HepG2 (cell line): Measurements from ENCODE around the gene NAA38. TPM values are rescaled to one million over a fixed set of nuclear protein-coding genes. Genes with fewer than 3 reads are reported as not detected.

ENCODE experiments used
- CBX5 ChIP-seq: sonication (generic); formaldehyde crosslinking; IDR thresholded peaks from 2 replicates; pipeline ENCODE4 v1.4.0; 2020; ENCODE audit warnings: missing genetic modification reagents, borderline replicate concordance
- HMG20B ChIP-seq: conservative IDR thresholded peaks from 2 replicates; pipeline ENCODE4 v1.6.1; 2016; ENCODE audit warnings: missing genetic modification reagents, missing compliant biosample characterization
- IRX3 ChIP-seq: sonication (generic); formaldehyde crosslinking; IDR thresholded peaks from 2 replicates; pipeline ENCODE4 v1.8.1; 2023; ENCODE audit warnings: mild to moderate bottlenecking, low read depth, missing genetic modification reagents, borderline replicate concordance
- KLF15 ChIP-seq: sonication (generic); formaldehyde crosslinking; IDR thresholded peaks from 2 replicates; pipeline ENCODE4 v1.8.1; 2023; ENCODE audit warnings: borderline replicate concordance, mild to moderate bottlenecking, inconsistent platforms, missing genetic modification reagents, mixed read lengths
- NCOR1 ChIP-seq: fragments of 200-600 bp; sonication (generic); IDR thresholded peaks from 2 replicates; pipeline ENCODE4 v1.7.0; 2017; ENCODE audit warnings: antibody characterized with exemption, low read length, borderline replicate concordance
- NKX3-1 ChIP-seq: sonication (generic); formaldehyde crosslinking; IDR thresholded peaks from 2 replicates; pipeline ENCODE4 v1.5.0; 2020; ENCODE audit warnings: missing genetic modification reagents
- RBFOX2 ChIP-seq: fragments of 200-400 bp; formaldehyde crosslinking; IDR thresholded peaks from 2 replicates; pipeline ENCODE4 v1.6.1; 2017; ENCODE audit warnings: low read depth, mild to moderate bottlenecking, low read length
- SMC3 ChIP-seq: IDR thresholded peaks from 2 replicates; pipeline ENCODE4 v1.6.1; 2011; ENCODE audit warnings: low read length, improper control_type of control experiment
- SP1 ChIP-seq, 2 experiments: fragments of 450-650 bp in 1 of 2; sonication (generic) in 1 of 2; formaldehyde crosslinking in 1 of 2; IDR thresholded peaks; 2 replicates each; pipeline versions ENCODE4 v1.4.0 to v1.6.1; 2016 to 2020; ENCODE audit warnings: missing genetic modification reagents in 1 of 2
- ZBTB1 ChIP-seq: sonication (generic); formaldehyde crosslinking; IDR thresholded peaks from 2 replicates; pipeline ENCODE4 v1.4.0; 2020; ENCODE audit warnings: missing genetic modification reagents, borderline replicate concordance
- ZBTB21 ChIP-seq: sonication (generic); formaldehyde crosslinking; IDR thresholded peaks from 2 replicates; pipeline ENCODE4 v1.4.0; 2020; ENCODE audit warnings: missing genetic modification reagents
- polyA plus RNA-seq, 8 experiments: library from polyadenylated mRNA; depleted of rRNA in 3 of 8; stranded (reverse) in 7 of 8; unstranded in 1 of 8; fragments of >200 nt; fragmentation: Illumina TruSeq in 4 of 8; extraction: Trizol in 4 of 8; gene quantifications; 2 replicates each; pipeline versions ENCODE4 v1.2.1 to v1.2.3, GENCODE V29; 2011 to 2016; ENCODE audit warnings: low read depth in 4 of 8, missing spikeins in 1 of 8, mixed read lengths in 1 of 8; ENCODE audit not compliant: insufficient read depth in 1 of 8
- total RNA-seq, 5 experiments: library from RNA; depleted of rRNA; stranded (reverse); fragments of >200 nt; fragmentation: Illumina TruSeq; extraction: Trizol; gene quantifications; 2 replicates each; pipeline ENCODE4 v1.2.3, GENCODE V29; 2016; ENCODE audit warnings: low read depth in 1 of 5
- TF ChIP-seq, protein P1 (sequence below): IDR thresholded peaks from 2 replicates; pipeline ENCODE4 v1.6.1; 2016; ENCODE audit warnings: low read depth, control low read depth
- TF ChIP-seq, protein P2 (sequence below): sonication (generic); formaldehyde crosslinking; IDR thresholded peaks from 2 replicates; pipeline ENCODE4 v1.5.0; 2020; ENCODE audit warnings: mild to moderate bottlenecking, missing genetic modification reagents, borderline replicate concordance
- TF ChIP-seq, protein P3 (sequence below): sonication (generic); formaldehyde crosslinking; IDR thresholded peaks from 2 replicates; pipeline ENCODE4 v1.4.0; 2020; ENCODE audit warnings: missing genetic modification reagents, low read depth, mild to moderate bottlenecking, borderline replicate concordance
- TF ChIP-seq, protein P4 (sequence below): sonication (generic); formaldehyde crosslinking; IDR thresholded peaks from 2 replicates; pipeline ENCODE4 v1.4.0; 2020; ENCODE audit warnings: missing genetic modification reagents, borderline replicate concordance

The NAA38 gene
- total and polyA plus RNA-seq, 2 of the 13 experiments (the other 11 are each of a cell fraction or from before 2014, with no cell fraction given) = 46.9 to 91.6 TPM

DNA sequence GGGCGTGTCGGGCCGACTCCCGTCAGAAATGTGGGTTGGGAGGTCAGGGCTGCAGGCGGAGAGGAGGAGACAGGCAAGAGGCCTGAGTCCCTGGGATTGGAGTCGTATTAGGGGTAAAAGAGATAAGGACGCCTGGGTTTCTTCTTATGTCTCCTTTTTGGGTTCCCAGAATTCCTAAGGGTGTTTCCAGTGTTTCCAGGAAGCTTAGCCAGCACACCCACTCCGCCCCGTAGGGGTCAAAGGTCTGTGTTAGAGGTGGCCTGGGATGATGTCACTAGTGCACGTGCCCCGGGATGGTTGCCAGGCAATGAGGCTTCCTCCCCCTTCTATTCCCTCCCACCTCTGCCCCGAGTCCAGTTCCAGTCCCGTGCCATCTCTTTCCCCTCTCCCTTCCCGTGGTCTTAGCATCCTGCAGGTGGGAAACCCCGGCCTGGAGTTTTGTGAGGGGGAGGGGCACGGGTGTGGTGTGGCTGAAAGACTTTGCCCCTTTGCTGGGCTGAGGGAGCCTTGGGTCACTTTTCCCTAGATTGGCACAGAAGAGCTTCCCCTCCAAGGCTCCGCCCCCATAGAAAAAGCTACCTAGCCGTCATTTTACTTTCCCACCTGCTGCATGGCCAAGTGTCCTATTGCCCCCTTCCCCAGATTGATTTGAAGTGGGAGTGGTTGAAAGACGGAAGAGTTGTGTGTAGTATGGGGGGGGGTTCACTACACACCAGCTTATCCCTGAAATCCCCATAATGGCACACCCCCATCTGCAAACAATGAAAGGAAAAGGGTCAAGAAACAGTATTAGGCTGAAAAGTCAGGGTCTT is 20.6 kb downstream of the NAA38 start (continued):
- TF ChIP-seq, protein P1, sequence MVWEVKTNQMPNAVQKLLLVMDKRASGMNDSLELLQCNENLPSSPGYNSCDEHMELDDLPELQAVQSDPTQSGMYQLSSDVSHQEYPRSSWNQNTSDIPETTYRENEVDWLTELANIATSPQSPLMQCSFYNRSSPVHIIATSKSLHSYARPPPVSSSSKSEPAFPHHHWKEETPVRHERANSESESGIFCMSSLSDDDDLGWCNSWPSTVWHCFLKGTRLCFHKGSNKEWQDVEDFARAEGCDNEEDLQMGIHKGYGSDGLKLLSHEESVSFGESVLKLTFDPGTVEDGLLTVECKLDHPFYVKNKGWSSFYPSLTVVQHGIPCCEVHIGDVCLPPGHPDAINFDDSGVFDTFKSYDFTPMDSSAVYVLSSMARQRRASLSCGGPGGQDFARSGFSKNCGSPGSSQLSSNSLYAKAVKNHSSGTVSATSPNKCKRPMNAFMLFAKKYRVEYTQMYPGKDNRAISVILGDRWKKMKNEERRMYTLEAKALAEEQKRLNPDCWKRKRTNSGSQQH = peak; percentile 40; the same call in 1 of the 2 replicates
- TF ChIP-seq CBX5 = peak; percentile 99; the same call in 1 of the 2 replicates
- no peak for TF ChIP-seq ZBTB1
- TF ChIP-seq KLF15 (CRISPR knock-in tag) = no peak; the same call in 1 of the 2 replicates
- TF ChIP-seq, protein P2, sequence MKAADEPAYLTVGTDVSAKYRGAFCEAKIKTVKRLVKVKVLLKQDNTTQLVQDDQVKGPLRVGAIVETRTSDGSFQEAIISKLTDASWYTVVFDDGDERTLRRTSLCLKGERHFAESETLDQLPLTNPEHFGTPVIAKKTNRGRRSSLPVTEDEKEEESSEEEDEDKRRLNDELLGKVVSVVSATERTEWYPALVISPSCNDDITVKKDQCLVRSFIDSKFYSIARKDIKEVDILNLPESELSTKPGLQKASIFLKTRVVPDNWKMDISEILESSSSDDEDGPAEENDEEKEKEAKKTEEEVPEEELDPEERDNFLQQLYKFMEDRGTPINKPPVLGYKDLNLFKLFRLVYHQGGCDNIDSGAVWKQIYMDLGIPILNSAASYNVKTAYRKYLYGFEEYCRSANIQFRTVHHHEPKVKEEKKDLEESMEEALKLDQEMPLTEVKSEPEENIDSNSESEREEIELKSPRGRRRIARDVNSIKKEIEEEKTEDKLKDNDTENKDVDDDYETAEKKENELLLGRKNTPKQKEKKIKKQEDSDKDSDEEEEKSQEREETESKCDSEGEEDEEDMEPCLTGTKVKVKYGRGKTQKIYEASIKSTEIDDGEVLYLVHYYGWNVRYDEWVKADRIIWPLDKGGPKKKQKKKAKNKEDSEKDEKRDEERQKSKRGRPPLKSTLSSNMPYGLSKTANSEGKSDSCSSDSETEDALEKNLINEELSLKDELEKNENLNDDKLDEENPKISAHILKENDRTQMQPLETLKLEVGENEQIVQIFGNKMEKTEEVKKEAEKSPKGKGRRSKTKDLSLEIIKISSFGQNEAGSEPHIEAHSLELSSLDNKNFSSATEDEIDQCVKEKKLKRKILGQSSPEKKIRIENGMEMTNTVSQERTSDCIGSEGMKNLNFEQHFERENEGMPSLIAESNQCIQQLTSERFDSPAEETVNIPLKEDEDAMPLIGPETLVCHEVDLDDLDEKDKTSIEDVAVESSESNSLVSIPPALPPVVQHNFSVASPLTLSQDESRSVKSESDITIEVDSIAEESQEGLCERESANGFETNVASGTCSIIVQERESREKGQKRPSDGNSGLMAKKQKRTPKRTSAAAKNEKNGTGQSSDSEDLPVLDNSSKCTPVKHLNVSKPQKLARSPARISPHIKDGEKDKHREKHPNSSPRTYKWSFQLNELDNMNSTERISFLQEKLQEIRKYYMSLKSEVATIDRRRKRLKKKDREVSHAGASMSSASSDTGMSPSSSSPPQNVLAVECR (CRISPR knock-in tag) = peak; percentile 98
- no peak for TF ChIP-seq NKX3-1 (CRISPR knock-in tag)
- TF ChIP-seq, protein P3, sequence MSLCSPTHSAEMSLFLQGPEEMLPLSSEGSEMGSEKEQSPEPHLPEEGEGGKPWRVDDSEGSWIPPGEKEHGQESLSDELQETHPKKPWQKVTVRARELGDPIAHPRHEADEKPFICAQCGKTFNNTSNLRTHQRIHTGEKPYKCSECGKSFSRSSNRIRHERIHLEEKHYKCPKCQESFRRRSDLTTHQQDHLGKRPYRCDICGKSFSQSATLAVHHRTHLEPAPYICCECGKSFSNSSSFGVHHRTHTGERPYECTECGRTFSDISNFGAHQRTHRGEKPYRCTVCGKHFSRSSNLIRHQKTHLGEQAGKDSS (CRISPR knock-in tag) = peak; percentile 92; the same call in 1 of the 2 replicates
- peak; percentile 91 for TF ChIP-seq HMG20B (CRISPR knock-in tag)
- TF ChIP-seq, protein P4, sequence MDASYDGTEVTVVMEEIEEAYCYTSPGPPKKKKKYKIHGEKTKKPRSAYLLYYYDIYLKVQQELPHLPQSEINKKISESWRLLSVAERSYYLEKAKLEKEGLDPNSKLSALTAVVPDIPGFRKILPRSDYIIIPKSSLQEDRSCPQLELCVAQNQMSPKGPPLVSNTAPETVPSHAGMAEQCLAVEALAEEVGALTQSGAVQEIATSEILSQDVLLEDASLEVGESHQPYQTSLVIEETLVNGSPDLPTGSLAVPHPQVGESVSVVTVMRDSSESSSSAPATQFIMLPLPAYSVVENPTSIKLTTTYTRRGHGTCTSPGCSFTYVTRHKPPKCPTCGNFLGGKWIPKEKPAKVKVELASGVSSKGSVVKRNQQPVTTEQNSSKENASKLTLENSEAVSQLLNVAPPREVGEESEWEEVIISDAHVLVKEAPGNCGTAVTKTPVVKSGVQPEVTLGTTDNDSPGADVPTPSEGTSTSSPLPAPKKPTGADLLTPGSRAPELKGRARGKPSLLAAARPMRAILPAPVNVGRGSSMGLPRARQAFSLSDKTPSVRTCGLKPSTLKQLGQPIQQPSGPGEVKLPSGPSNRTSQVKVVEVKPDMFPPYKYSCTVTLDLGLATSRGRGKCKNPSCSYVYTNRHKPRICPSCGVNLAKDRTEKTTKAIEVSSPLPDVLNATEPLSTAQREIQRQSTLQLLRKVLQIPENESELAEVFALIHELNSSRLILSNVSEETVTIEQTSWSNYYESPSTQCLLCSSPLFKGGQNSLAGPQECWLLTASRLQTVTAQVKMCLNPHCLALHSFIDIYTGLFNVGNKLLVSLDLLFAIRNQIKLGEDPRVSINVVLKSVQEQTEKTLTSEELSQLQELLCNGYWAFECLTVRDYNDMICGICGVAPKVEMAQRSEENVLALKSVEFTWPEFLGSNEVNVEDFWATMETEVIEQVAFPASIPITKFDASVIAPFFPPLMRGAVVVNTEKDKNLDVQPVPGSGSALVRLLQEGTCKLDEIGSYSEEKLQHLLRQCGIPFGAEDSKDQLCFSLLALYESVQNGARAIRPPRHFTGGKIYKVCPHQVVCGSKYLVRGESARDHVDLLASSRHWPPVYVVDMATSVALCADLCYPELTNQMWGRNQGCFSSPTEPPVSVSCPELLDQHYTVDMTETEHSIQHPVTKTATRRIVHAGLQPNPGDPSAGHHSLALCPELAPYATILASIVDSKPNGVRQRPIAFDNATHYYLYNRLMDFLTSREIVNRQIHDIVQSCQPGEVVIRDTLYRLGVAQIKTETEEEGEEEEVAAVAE (CRISPR knock-in tag) = peak; percentile 82; the same call in 1 of the 2 replicates
- no peak for TF ChIP-seq SP1 (IDR thresholded peaks at IDR 0.05)
- peak; percentile 97 for TF ChIP-seq SP1 (CRISPR knock-in tag; IDR thresholded peaks at IDR 0.05)
- peak; percentile 94 for TF ChIP-seq NCOR1
- peak; percentile 14; the same call in 1 of the 2 replicates for TF ChIP-seq SMC3
- peak; percentile 66; the same call in 1 of the 2 replicates for TF ChIP-seq ZBTB21 (CRISPR knock-in tag)
- TF ChIP-seq RBFOX2 = no peak
- no peak for TF ChIP-seq IRX3 (CRISPR knock-in tag)
